ENCODE data around the gene PLP1.
"Not testable (repeated sequence)": the region's sequence is repeated elsewhere in the genome, so short reads cannot be mapped to it uniquely, and the experiment has no call there.

Gene PLP1

DNA sequence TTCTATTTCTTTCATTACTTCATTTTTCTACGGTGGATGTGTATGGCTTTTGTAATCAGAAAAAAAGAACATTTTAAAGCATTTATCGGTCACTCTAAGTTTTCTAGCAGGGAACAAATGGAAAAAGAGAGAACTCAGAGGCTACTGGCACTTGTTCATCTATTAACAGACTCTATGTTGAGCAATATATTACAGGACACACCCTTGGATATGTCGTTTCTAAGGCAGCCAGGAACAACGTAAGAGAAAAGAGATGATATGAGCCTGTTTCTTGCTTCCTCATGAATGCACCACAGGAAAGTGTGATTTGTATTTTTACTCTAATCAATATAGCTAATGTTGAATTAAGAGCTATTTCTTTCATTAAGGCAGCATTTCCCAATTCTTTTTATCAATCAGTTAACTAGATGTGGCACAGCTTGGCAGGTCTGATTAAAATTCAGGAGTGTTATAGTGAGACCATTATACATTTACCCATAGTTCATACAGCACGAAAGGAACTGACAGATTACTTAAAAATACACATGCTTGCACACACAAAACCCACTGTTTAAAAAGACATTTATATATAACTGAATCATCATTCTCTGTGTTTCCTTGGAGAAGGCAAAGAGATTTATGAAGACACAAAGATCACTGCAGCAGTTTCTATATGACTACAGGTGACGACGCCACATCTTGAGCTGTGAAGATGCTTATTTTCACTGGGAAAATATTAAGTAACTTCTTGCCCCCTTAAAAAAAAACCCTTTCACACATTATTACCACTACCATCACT lies 42.4 kb downstream of the PLP1 start:
- H3K36me3 ChIP-seq (ENCODE audit: low read length): no peaks in the 10 kb centered on the region
- no peaks in the 10 kb centered on the region for H3K9me3 ChIP-seq (ENCODE audit: insufficient read depth, low read length)
- no peaks in the 10 kb centered on the region for H3K79me2 ChIP-seq (ENCODE audit: insufficient read depth, low read length)
- no peak overlapping the region for H3K27ac ChIP-seq (ENCODE audit: low read depth, low read length)
- no peak overlapping the region for H3K4me3 ChIP-seq (ENCODE audit: insufficient read depth, low read length, poor library complexity, severe bottlenecking)
- no peak overlapping the region for H3K4me2 ChIP-seq (ENCODE audit: low read depth, low read length, poor library complexity, severe bottlenecking)
- no peak overlapping the region for H2AFZ ChIP-seq (ENCODE audit: low read depth, low read length, severe bottlenecking)
- no peaks in the 10 kb centered on the region for H3F3A ChIP-seq (ENCODE audit: insufficient read depth)
- TF ChIP-seq, protein P1, sequence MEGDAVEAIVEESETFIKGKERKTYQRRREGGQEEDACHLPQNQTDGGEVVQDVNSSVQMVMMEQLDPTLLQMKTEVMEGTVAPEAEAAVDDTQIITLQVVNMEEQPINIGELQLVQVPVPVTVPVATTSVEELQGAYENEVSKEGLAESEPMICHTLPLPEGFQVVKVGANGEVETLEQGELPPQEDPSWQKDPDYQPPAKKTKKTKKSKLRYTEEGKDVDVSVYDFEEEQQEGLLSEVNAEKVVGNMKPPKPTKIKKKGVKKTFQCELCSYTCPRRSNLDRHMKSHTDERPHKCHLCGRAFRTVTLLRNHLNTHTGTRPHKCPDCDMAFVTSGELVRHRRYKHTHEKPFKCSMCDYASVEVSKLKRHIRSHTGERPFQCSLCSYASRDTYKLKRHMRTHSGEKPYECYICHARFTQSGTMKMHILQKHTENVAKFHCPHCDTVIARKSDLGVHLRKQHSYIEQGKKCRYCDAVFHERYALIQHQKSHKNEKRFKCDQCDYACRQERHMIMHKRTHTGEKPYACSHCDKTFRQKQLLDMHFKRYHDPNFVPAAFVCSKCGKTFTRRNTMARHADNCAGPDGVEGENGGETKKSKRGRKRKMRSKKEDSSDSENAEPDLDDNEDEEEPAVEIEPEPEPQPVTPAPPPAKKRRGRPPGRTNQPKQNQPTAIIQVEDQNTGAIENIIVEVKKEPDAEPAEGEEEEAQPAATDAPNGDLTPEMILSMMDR (IDR thresholded peaks at IDR 0.05; ENCODE audit: insufficient read depth, low read length, poor library complexity, severe bottlenecking): no peak
- TF ChIP-seq EZH2phosphoT487 (conservative IDR thresholded peaks at IDR 0.05; ENCODE audit: low read length): no peak
- H3K9me2 ChIP-seq (replicated peaks; ENCODE audit: insufficient read depth, low read length): no peaks in the 10 kb centered on the region
- no peaks in the 10 kb centered on the region for H3K27me3 ChIP-seq (ENCODE audit: low read length)
- H3K9ac ChIP-seq (ENCODE audit: low read length): no peak overlapping the region
- H4K20me1 ChIP-seq (ENCODE audit: low read depth, low read length): no peaks in the 10 kb centered on the region

DNA sequence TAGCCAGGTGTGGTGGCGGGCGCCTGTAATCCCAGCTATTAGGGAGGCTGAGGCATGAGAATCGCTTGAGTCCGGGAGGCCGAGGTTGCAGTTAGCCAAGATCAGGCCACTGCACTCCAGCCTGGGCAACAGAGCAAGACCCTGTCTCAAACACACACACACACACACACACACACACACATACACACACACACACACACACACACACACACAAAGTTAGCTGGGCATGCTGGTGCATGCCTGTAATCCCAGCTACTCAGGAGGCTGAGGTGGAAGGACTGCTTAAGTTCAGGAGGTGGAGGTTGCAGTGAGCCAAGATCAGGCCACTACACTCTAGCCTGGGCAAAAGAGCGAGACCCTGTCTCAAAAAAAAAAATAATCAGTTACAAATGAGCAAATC lies 44.2 kb downstream of the PLP1 start:
- not testable (repeated sequence) for H4K20me1 ChIP-seq (ENCODE audit: low read depth, low read length); H2AFZ ChIP-seq (ENCODE audit: low read depth, low read length, severe bottlenecking)

DNA sequence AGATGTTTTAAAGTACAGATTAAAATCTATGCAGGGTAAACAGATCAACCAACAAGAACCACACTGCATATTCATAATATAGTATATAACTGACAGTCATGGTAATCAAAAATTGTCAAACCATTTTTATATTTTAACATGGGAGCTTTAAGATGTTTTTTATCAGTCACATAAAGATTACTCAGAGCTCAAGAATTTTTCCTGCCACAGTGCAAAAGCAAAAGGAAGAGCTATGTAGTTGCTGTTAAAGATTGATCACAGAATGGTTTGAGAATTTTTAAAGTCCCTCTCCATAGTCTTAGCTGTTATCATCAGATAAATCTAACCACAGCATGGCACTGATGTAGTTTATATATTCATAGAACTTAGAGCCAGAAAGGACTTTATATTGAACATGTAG lies 47.0 kb downstream of the PLP1 start:
- no peaks in the 10 kb centered on the region for H4K20me1 ChIP-seq (ENCODE audit: low read depth, low read length)
- no peaks in the 10 kb centered on the region for H3K9me3 ChIP-seq (ENCODE audit: insufficient read depth, low read length)
- H3K36me3 ChIP-seq (ENCODE audit: low read length): no peaks in the 10 kb centered on the region
- H3K9ac ChIP-seq (ENCODE audit: low read length): no peak overlapping the region
- no peaks in the 10 kb centered on the region for H3F3A ChIP-seq (ENCODE audit: insufficient read depth)
- no peak overlapping the region for H3K4me3 ChIP-seq (ENCODE audit: insufficient read depth, low read length, poor library complexity, severe bottlenecking)
- H3K27me3 ChIP-seq (ENCODE audit: low read length): no peaks in the 10 kb centered on the region
- H3K79me2 ChIP-seq (ENCODE audit: insufficient read depth, low read length): no peaks in the 10 kb centered on the region
- TF ChIP-seq, protein P1 (IDR thresholded peaks at IDR 0.05; ENCODE audit: insufficient read depth, low read length, poor library complexity, severe bottlenecking): no peak
- no peak overlapping the region for H3K4me2 ChIP-seq (ENCODE audit: low read depth, low read length, poor library complexity, severe bottlenecking)
- no peaks in the 10 kb centered on the region for H3K9me2 ChIP-seq (replicated peaks; ENCODE audit: insufficient read depth, low read length)
- no peak overlapping the region for H2AFZ ChIP-seq (ENCODE audit: low read depth, low read length, severe bottlenecking)
- no peak overlapping the region for H3K27ac ChIP-seq (ENCODE audit: low read depth, low read length)

More for the DNA sequence above, 44.2 kb downstream of the PLP1 start:
- H3K4me3 ChIP-seq (ENCODE audit: insufficient read depth, low read length, poor library complexity, severe bottlenecking); H3K27me3 ChIP-seq (ENCODE audit: low read length); H3K9me2 ChIP-seq (replicated peaks; ENCODE audit: insufficient read depth, low read length); H3K9me3 ChIP-seq (ENCODE audit: insufficient read depth, low read length); H3K27ac ChIP-seq (ENCODE audit: low read depth, low read length); H3K79me2 ChIP-seq (ENCODE audit: insufficient read depth, low read length); H3F3A ChIP-seq (ENCODE audit: insufficient read depth); H3K4me2 ChIP-seq (ENCODE audit: low read depth, low read length, poor library complexity, severe bottlenecking); H3K36me3 ChIP-seq (ENCODE audit: low read length); H3K9ac ChIP-seq (ENCODE audit: low read length): not testable (repeated sequence)

DNA sequence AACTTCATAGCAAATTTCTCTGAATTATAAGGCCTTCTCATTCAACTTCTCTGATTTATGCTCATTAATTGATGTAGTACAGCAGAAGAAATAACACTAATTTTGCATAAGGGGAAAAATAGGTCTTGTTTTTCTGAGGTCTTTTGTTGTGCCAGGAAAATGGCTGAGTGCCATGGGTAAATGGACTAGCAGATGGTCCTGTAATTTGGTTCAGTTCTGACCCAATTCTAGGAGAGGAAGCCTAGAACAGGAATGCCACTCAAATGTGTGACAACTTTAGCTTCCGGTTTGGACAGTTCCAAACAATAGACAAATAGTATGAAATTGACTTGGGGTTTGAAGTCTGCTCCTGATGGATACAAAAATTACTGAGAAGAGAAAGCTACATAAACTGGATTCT lies 49.2 kb downstream of the PLP1 start:
- Histone ChIP-seq H3K27me3 (ENCODE audit: low read length) (no peaks in the 10 kb centered on the region), H3K4me2 (ENCODE audit: low read depth, low read length, poor library complexity, severe bottlenecking) (no peak overlapping the region), H4K20me1 (ENCODE audit: low read depth, low read length) (no peaks in the 10 kb centered on the region), H3K36me3 (ENCODE audit: low read length) (no peaks in the 10 kb centered on the region), H3K79me2 (ENCODE audit: insufficient read depth, low read length) (no peaks in the 10 kb centered on the region), H3K27ac (ENCODE audit: low read depth, low read length) (no peak overlapping the region), H3K9me3 (ENCODE audit: insufficient read depth, low read length) (no peaks in the 10 kb centered on the region), H3K4me3 (ENCODE audit: insufficient read depth, low read length, poor library complexity, severe bottlenecking) (no peak overlapping the region), H3F3A (ENCODE audit: insufficient read depth) (no peaks in the 10 kb centered on the region), H2AFZ (ENCODE audit: low read depth, low read length, severe bottlenecking) (no peak overlapping the region), H3K9me2 (replicated peaks; ENCODE audit: insufficient read depth, low read length) (no peaks in the 10 kb centered on the region), H3K9ac (ENCODE audit: low read length) (no peak overlapping the region)
- TF ChIP-seq, protein P1 (IDR thresholded peaks at IDR 0.05; ENCODE audit: insufficient read depth, low read length, poor library complexity, severe bottlenecking): no peak
- no peak for TF ChIP-seq EZH2phosphoT487 (conservative IDR thresholded peaks at IDR 0.05; ENCODE audit: low read length)

Data from SU-DHL-6 (cell line).